ENCODE data around the gene ZBTB16.

DNA sequence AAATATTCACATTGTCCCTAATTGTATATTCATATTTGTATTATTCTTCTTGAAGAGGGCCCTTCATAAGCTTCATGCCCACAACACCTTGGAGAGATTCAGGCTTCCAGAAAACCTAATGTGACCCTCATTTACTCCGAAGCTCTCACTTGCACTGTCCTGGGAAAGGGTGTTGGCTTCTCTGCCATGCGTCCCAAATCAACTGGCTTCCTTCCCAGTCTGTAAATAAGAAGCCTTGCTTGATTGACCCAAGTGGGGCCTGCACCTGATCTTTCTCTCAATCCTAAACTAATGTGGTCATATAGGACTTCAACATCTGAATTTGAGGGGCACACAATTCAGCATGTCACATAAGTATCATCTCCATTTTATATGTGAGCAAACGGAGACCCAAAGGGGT is 40.5 kb upstream of the ZBTB16 start:
- TF ChIP-seq CTCF (IDR thresholded peaks at IDR 0.05), result no peak
- TF ChIP-seq POLR2A (IDR thresholded peaks at IDR 0.05), result no peak

Data from esophagus squamous epithelium (tissue), 4 donors.